Ovary (tissue), 3 donors: ENCODE data around the gene AKAP4.

Experiments
- CTCF ChIP-seq, 3 donors: fragments of 450-650 bp in 2 of 3; fragments of 200-600 bp in 1 of 3; IDR thresholded peaks; one replicate each; pipeline versions ENCODE4 v1.5.1 to v1.8.0; 2016 to 2022; ENCODE audit warnings: antibody characterized with exemption in 3 of 3, mild to moderate bottlenecking in 1 of 3
- EP300 ChIP-seq: sonication (generic); formaldehyde crosslinking; IDR thresholded peaks from one replicate; pipeline ENCODE4 v1.6.1; 2017; ENCODE audit warnings: antibody characterized with exemption
- POLR2A ChIP-seq: fragments of 450-650 bp; IDR thresholded peaks from one replicate; pipeline ENCODE4 v1.6.1; 2017; ENCODE audit warnings: antibody characterized with exemption, mild to moderate bottlenecking, moderate library complexity
- donor health status: DM: no; HTN: no; CAD: no.

DNA sequence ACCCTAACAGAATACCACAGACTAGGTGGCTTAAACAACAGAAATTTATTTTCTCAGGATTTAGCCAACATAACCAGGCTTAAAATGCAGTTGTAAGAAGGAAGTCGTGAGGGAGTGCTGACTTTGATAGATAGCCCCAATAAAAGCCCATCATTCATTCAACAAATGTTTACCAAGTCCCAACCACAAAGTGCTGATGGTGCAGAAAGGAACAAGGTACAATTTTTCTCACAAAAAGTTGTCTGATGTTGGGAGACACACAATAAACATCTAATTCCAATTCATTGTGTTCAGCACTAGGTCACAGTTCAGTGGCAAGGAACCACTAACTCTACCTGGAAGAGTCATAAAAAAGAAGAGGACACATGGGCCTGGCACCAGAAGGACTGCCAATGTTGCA is 42.2 kb downstream of the AKAP4 start:
- TF ChIP-seq CTCF (IDR thresholded peaks at IDR 0.05) (no peak), POLR2A (no peak), EP300 (no peak)
